NCI-H345 (cell line): Measurements from ENCODE around the gene MAPK14.
"Not testable (repeated sequence)": the region's sequence is repeated elsewhere in the genome, so short reads cannot be mapped to it uniquely, and the experiment has no call there.

Experiments used
- DNase-seq: peaks from one replicate; lab custom pipeline; 2025; lab: John Stamatoyannopoulos, UW

MAPK14 gene

GRCh38 chr6:36069573-36069972 is 42.0 kb downstream of the MAPK14 start:
- no peak for DNase-seq

DNA sequence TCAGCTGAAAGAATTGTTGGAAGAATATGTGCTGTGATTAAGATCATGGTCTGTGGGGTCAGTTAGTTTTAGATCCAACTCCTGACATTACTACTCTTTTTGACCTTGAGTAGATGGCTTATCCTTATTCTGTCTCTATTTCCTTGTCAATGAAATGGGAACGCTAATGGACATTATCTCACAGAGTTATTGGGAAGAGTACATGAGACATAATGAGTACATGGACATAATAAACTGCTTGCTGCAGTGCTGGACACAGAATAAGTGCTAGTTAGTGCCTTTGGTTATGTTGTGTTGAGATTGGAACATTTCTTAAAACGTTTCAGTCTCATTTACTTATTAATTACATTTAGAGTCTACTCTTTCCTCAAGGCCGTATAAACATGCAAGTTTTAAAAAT is 42.6 kb downstream of the MAPK14 start:
- DNase-seq, result no peak

DNA sequence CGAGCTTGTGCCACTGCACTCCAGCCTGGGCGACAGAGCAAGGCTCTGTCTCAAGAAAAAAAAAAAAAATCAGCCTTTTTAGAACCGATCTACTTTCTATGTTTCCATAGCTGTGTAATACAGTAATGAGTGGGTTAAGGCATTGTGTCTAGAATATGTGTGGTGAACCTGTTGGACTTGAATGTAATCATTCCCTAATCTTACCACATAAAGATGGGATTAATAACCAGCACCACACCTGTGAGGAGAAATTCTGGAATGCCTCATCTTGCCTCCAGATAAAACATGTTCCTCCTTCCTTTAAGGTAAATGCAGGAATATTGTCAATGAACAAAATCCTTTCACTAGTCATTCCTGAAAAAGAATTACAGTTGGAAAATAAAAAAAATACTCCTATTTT is 43.7 kb downstream of the MAPK14 start:
- DNase-seq, result no peak

GRCh38 chr6:36071714-36072113 is 44.1 kb downstream of the MAPK14 start:
- no peak for DNase-seq

GRCh38 chr6:36072681-36073080 is 45.1 kb downstream of the MAPK14 start:
- no peak for DNase-seq

- no peak for DNase-seq
These were observed 46.0 kb downstream of the MAPK14 start for GRCh38 chr6:36073587-36073986.

GRCh38 chr6:36075656-36076055 is 48.0 kb downstream of the MAPK14 start:
- no peak for DNase-seq

DNA sequence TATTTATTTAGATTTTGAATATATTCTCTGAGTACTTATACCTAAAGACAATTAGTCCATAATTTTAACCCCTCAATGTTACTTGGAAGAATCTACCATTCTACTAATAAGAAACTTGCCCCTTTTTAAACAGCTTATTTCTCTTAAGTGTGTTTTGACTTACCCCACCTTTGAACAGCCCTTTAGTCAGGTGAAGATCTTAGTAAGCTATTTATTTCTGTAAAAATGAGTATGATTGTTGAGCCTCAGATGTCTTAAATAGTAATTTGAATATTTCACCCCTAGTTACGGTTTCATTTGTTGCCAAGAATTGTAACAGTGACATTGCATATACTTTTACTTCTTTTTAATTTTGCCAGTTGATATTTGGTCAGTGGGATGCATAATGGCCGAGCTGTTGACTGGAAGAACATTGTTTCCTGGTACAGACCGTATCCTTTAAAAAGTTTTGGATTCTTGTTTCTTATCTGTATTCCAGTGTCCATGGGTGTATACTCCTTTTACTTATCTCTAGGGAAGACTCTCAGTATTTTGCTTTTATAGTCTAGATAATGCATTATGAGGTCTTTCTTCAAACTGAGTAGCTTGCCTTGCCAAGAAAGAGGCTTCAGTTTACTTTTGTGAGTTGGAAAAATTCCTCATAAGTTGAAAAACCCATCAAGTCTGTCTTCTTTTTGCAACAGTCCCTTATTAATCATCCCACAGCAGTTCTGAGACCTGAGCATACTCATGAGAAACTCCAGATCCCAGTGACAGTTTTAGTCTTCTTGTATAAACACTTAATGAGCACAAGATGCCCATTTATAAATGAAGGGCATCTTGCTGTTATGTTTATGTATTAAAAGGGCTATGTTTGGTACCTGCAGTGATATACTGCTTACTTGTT is 48.8 kb downstream of the MAPK14 start:
- DNase-seq, result no peak

DNA sequence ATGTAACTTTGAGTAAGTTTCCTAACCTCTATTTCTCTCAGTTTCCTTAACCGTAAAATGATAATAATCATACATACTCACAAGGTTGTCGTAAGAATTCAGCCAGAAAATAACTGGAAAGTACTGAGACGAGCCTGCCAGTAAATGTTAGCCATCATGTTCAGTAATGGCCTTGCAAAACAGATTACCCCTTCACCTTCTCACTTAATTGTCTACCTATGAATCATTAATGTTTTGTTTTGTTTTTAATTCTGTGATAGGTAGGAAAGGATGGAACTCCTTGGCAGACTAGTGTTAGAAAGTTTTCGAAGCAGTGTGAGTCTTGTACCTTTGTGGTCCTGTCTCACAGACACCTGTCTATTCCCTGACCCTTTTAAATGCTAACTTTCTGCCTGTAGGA is 50.6 kb downstream of the MAPK14 start:
- DNase-seq, result no peak

GRCh38 chr6:36079601-36080000 is 52.0 kb downstream of the MAPK14 start:
- DNase-seq, result no peak

- no peak for DNase-seq
These were observed 54.7 kb downstream of the MAPK14 start for GRCh38 chr6:36082318-36082717.

DNA sequence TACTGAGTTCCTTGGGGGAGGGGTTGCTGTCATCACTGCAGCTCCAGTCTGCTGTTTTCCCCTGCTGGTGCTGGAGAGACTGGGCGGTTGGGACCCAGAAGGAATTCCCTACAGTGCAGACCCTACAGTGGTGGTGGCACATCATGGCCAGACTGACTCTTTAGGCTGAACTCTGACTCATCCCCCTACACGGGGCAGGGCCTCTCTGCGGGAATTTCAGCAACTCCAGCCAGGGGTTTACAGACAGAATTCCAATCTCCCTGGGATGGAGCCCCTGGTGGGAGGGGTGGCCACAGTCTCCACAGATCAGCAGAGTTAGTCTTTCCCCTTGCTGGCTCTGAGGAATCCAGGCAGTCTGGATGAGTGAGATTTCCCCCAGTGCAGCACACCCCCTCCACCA is 55.8 kb downstream of the MAPK14 start:
- DNase-seq, result no peak

GRCh38 chr6:36088204-36088603 is 60.6 kb downstream of the MAPK14 start:
- DNase-seq, result not testable (repeated sequence)

DNA sequence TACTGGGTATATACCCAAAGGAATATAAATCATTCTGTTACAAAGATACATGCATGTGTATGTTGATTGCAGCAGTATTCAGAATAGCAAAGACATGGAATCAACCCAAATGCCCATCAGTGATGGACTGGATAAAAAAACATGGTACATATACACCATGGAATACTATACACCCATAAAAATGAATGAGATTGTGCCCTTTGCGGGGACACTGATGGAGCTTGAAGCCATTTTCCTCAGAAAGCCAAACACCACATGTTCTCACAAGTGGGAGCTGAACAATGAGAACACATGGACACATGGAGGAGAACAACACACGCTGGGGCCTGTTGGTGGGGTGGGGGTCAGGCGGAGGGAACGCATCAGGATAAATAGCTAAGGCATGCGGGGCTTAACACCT is 61.4 kb downstream of the MAPK14 start:
- DNase-seq, result no peak

DNA sequence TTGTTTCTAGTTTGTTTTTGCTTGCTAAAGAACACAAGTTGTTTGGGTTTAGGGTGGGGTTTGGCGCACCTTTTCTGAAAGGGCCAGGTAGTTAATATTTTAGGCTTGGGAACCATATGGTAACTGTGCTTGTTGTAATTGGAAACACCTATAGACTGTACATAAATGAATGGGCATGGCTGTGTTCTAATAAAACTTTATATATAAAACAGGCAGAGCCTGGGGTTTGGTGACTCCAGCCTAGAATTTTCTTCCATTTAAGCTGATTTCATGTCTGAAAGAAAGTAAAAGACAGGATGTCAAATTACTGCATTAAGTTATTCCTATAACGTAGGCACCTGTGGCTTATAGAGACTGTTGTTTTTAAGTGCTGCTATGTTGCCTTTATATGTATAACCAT is 66.6 kb downstream of the MAPK14 start:
- DNase-seq, result no peak

DNA sequence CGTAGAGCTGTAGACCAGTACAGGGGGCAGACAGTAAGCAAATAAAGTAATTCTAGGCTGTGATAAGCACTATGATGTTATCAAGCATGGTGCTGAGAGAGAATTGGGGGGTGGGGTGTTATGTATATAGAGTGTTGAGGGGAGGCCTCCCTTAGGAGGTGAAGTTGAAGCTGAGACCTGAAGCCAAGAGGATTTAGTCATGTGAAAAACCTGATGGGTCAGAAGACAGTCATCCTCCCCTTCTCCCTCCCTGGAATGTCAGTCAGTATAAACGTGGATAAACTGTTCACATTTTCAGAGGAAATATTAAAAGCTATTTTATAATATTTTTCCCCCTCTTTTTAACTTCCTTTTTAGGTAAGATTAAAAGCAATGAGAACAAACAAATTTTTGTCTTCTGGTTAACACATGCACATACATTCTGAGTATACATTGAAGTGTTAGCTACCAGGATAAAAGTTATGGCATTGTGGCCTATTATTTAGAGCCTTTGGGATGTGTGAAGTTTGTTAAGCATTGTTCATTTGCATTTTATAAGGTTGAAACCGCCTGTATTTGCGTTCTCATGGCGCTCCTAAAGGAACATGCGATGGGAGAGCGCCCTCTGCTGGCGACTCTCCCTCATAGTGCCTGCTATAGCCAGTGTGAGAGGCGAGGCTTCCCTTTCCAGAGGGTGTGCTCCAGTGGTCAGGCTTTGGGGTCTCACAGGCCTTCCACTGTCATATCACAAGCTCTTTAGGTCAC is 67.3 kb downstream of the MAPK14 start:
- DNase-seq, result peak; percentile 77

DNA sequence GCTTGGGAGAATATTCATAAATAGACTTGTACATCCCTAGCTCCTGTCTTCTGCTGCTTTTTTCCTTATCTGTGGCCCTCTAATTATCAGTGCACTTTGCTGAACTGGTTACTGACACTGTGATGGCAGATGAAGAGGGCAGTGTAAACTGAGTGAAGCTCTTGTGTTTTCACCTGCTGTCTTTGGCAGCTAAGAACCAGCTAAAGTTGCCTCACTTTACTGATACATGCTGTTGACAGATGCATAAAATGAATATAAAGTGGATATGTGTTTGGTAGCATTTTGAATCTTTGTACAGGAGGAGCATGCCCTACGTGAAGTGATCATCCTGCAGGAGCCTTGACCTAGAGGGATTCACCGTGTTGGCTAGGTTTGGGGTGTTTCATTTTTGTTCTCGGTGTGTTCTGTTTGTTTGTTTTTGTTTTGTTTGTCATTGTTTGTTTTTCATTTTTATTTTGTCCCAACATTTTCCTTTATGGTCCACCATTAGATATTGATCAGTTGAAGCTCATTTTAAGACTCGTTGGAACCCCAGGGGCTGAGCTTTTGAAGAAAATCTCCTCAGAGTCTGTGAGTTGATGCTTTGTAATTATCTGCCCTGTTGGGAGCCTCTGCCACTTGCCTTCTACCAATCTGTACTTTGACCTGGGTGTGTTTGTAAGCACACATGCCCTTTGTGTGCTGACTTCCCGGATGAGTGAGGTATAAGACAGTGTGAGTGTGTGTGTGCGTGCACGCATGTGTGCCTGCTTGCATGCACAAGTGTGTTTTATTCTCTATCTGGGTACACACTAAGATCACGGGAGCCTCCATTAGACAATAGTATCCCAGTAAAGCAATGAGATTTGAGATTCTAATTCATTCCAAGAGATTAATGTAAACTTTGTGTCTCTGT is 68.1 kb downstream of the MAPK14 start:
- no peak for DNase-seq

DNA sequence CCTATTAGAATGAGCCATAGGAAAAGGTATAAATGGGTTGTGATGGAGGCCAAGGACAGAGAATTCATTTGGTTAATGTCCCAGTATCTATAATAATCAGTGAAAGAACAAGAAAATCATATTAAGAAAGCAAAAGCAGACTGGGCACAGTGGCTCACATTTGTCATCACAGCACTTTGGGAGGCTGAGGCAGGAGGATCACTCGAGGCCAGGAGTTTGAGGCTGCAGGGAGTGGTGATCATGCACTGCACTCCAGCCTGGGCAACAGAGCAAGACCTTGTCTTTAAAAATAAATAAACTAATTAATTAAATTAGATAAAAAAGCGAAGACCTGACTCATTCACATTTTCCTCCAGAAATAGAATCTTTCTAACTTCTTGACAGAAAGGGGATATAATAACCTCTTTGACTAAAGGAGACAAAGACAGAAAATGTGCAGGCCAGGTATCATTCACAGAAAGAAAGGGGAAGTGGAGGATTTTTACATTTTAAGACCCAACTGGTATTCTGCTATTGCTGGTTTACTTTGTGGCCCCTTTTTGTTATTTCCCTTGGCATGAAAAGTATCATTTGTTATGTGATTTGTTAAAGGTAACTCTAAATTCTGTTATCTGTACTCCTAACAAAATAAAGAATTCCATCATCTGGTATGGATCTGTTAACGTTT is 70.8 kb downstream of the MAPK14 start:
- no peak for DNase-seq

DNA sequence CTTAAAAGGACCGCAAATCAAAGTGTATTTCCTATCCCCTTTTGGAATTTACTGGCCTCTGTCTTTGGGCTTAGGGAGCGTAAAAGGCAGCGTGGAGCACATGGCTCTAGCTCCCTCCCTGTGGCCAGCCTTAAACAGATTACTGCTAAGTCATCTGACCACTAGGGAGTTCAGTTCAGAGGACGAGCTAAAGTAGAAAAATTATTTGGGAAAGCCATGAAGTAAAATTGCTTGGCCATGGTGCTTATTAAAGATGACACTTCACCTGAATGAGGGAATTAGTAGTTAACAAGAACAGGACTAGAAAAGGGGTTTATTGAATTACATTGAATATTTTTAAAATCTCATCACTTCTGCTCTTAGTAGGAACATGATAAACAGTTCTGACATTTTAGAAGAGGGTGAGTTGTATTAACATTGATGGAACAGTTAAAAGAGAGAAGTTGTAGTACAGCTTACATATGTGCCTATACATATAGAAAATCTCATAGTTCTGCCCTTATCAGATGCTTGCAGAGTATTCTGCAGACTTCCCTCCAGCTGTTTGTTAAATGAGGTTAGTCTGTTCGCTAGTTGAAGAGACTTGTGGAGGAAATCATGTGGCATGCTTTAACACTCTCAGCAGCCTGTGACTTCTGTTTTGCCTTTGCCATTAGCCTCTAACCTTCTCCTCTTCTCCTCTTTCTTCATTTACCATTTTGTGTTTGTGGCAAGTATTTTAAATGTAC is 71.5 kb downstream of the MAPK14 start:
- no peak for DNase-seq

DNA sequence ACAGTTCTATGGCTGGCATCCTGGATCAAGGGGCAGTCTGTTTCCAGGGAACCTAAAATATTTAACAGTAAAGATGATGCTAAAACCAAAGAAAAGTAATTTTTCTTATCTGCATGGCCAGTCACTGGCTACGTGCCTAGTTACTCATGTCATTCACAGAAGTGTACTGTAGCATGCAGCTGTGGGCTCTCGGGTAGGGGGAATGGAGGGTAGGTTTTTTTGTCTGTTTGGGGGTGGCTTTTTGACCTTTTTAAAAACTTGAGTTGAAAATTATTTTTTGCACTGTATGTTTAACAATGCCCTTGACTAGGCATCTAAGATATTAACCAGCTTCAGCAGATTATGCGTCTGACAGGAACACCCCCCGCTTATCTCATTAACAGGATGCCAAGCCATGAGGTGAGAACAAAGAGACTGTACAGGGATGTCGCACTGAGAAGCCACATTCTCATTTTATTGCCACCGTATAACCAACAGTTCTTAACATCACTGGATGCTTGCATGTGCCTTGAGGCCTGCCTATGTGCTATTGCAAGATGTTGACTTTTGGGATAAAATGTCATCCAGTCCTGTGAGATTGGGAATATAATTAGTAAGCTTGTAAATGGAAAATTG is 72.4 kb downstream of the MAPK14 start:
- DNase-seq, result no peak

DNA sequence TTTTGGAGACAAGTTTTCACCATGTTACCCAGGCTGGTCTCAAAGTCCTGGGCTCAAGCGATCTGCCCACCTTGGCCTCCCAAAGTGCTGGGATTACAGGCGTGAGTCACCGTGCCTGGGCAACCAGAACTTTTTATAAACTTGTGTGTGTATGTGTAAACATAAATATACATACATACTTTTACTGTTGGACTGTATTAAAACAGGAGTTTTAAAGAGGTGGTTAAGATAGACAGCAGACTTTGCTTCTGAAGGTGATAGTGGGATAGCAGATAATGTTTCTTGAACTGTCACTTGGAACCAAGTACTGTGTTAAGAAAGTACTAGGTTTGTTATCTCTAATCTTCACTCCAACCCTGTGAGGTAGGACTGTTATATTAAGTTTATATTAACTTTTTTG is 74.1 kb downstream of the MAPK14 start:
- DNase-seq, result no peak
